GM12864 (cell line): Measurements from ENCODE around the gene WDR81.
"Not testable (repeated sequence)": the region's sequence is repeated elsewhere in the genome, so short reads cannot be mapped to it uniquely, and the experiment has no call there.

Experiments
- DNase-seq: peaks from one replicate; pipeline ENCODE4 v3.0.0-alpha.2; 2011; ENCODE audit warnings: low read depth
- H3K4me3 ChIP-seq: 2 replicates; pipeline ENCODE4 v1.5.1; 2011; ENCODE audit warnings: mild to moderate bottlenecking, low read depth, low read length, control low read depth
- TF ChIP-seq, protein P1 (sequence below): IDR thresholded peaks from 2 replicates; pipeline ENCODE4 v1.5.1; 2011; ENCODE audit warnings: low read depth, mild to moderate bottlenecking, moderate library complexity, low read length, control low read depth, inconsistent platforms; ENCODE audit errors: missing control alignments

The WDR81 gene

DNA sequence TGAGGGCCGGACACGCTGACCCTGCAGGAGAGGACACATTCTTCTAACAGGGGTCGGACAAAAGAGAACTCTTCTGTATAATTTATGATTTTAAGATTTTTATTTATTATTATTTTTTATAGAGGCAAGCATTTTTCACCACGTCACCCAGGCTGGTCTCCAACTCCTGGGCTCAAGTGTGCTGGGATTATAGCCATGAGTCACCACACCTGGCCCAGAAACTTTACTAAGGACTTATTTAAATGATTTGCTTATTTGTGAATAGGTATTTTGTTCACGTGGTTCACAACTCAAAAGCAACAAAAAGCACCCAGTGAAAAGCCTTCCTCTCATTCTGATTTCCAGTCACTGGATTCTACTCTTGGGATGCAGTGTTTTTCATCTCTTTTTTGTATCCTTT is 35.0 kb downstream of the WDR81 start:
- H3K4me3 ChIP-seq, result no peak overlapping the region
- TF ChIP-seq, protein P1, sequence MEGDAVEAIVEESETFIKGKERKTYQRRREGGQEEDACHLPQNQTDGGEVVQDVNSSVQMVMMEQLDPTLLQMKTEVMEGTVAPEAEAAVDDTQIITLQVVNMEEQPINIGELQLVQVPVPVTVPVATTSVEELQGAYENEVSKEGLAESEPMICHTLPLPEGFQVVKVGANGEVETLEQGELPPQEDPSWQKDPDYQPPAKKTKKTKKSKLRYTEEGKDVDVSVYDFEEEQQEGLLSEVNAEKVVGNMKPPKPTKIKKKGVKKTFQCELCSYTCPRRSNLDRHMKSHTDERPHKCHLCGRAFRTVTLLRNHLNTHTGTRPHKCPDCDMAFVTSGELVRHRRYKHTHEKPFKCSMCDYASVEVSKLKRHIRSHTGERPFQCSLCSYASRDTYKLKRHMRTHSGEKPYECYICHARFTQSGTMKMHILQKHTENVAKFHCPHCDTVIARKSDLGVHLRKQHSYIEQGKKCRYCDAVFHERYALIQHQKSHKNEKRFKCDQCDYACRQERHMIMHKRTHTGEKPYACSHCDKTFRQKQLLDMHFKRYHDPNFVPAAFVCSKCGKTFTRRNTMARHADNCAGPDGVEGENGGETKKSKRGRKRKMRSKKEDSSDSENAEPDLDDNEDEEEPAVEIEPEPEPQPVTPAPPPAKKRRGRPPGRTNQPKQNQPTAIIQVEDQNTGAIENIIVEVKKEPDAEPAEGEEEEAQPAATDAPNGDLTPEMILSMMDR, result no peak
- no peak for DNase-seq

DNA sequence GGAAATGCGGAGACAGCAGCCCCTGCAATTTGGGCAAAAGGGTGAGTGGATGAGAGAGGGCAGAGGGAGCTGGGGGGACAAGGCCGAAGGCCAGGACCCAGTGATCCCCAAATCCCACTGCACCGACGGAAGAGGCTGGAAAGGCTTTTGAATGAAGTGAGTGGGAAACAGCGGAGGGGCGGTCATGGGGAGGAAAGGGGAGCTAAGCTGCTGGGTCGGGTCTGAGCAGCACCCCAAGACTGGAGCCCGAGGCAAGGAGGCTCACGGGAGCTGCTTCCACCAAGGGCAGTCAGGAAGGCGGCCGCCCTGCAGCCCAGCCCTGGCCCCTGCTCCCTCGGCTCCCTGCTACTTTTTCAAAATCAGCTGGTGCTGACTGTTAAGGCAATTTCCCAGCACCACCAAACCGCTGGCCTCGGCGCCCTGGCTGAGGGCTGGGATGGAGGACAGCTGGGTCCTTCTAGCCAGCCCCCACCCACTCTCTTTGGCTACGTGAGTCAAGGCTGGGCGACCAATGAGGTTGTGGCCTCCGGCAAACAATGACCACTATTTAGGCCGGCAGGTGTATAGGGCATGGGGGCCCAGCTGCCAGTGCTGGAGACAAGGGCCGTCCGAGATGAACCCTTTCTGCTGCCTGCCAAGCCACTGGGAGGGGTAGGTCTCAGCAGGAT is 37.9 kb downstream of the WDR81 start:
- no peak for DNase-seq
- TF ChIP-seq, protein P1, result no peak
- H3K4me3 ChIP-seq, result no peak overlapping the region

DNA sequence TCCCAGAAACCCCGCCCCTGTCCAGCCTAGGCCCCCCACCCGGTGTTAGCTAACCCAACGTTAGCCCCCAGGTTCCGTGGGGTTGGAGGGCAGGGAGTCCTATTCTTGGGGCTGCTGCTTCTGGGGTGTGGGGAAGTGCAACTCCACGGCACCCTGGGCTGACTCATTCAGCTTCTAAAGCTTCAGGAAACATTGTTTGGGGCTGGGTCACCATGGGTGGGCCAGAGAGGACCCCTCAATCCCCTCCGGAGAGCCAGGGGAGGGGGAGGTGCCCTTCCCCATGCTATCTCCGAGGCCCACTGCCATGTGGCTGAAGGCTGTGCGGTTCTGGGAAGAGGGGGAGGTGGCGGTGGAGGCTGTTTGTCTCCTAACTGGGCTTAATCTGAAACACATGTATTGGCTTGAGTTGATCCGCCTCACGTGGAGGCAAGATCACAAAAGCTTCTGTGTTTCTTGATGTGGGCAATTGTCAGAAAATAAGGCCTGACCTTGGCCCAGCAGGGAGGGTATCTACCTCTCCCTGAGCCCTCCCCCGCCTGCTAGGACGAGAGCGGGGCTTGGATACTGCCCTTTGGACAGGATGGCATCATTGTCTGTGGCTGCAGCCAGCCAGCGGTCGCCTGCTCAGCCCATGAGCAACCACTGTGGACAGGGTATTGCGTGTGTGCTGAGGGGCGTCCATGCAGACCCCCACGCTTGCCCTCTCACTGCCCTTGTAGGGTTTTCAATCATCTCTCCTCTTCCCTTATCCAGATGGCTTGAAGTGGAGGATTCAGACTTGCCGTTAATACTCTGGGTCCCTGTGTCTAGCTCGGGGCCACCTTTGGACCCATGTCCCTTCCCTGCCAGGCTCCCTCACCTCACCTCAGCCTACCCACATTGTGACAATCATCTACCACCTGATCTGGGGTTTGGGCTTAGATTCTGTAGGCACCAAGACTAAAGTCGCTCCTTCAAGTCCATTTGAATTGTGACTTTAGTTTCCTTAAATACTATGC is 38.7 kb downstream of the WDR81 start:
- no peak overlapping the region for H3K4me3 ChIP-seq
- DNase-seq, result no peak
- TF ChIP-seq, protein P1, result no peak

DNA sequence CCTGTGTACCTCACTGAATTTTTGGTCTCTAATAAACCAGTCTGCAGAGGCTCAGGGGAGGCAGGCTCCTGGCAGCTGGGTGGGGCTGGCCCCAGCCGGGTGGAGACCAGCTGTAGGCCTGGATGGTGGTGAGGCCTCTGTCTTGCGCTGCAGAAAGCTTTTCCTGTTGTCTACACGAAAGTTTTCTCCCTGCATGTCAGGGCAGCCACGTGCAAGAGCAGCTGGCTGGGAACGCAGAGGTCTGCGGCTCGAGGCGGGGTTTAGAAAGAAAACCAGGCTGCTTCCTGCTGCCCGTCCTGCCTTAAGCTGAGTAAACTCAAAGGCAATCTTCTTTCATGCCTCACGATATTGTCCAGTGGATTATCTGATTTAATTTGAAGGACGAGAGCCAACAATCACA is 39.8 kb downstream of the WDR81 start:
- TF ChIP-seq, protein P1, result no peak
- DNase-seq, result peak; percentile 48
- H3K4me3 ChIP-seq, result no peak overlapping the region

DNA sequence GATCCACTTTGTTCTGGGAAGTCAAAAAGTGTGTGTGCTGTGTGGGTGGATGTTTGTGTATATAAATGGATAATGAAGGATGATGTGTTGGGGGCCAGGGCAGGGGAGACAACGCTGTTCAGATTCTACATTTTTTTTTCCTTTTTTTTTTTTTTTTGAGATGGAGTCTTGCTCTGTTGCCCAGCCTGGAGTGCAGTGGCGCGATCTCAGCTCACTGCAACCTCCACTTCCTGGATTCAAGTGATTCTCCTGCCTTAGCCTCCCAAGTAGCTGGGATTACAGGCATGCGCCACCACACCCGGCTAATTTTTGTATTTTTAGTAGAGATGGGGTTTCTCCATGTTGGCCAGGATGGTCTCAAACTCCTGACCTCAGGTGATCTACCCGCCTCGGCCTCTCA is 40.2 kb downstream of the WDR81 start:
- DNase-seq, H3K4me3 ChIP-seq: not testable (repeated sequence)

DNA sequence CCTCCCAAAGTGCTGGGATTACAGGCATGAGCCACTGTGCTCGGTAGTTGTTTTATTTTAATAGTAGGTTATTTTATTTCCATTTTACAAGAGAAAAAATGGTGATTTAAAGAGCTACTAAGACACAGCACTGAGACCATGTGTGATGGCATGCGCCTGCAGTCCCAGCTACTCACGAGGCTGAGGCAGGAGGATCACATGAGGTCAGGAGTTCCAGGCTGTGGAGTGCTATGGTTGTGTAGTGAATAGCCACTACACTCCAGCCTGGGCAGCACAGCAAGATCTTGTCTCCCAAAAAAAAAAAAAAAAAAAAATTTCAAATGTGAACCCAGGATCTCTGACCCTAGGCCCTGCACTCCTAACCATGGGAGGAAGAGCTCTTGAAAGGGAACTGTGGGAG is 41.1 kb downstream of the WDR81 start:
- H3K4me3 ChIP-seq, result no peak overlapping the region
- TF ChIP-seq, protein P1, result no peak
- DNase-seq, result no peak

DNA sequence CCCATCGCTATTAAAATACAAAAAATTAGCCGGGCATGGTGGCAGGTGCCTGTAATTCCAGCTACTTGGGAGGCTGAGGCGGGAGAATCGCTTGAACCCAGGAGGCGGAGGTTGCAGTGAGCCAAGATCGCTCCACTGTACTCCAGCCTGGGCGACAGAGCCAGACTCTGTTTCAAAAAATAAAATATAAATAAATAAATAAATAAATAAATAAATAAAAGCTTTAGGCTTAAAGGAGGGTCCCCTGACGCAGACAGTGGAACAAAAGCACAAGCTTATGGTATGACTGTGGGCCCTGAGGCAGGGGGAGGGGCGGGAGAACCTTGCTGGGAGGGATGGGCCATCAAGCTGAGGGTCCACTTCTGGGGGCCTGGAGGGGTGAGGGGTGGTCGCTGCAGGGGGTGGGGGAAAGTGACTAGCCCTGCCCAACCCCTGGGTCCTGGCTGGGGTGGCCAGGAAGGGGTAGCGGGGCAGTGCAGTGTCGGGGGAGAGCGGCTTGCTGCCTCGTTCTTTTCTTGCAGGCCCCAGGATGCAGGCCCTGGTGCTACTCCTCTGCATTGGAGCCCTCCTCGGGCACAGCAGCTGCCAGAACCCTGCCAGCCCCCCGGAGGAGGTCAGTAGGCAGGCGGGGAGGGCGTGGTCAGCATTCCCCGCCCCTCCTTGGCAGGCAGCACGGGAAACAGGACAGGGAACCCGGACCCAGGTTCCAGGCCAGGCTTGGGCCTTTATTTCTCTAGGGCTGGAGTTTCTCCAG is 42.1 kb downstream of the WDR81 start:
- no peak overlapping the region for H3K4me3 ChIP-seq
- DNase-seq, result no peak
- TF ChIP-seq, protein P1, result no peak
